Neuronal stem cell (in vitro differentiated cells): Measurements from ENCODE around the gene OMD.

Experiments
- DNase-seq: peaks from one replicate; pipeline ENCODE4 v3.0.0-alpha.2; 2013; ENCODE audit warnings: low spot score
- H2AFZ ChIP-seq: one replicate; pipeline ENCODE4 v1.6.1; 2013; ENCODE audit warnings: mild to moderate bottlenecking, low read length, inconsistent platforms
- H2AK5ac ChIP-seq: 2 replicates; pipeline ENCODE4 v1.6.1; 2013; ENCODE audit warnings: low read depth, mild to moderate bottlenecking, inconsistent platforms, low read length, moderate library complexity, mixed read lengths
- H2BK120ac ChIP-seq: 2 replicates; pipeline ENCODE4 v1.6.1; 2013; ENCODE audit warnings: low read depth, mild to moderate bottlenecking, inconsistent platforms, low read length, moderate library complexity, mixed read lengths
- H2BK12ac ChIP-seq: one replicate; pipeline ENCODE4 v1.6.1; 2013; ENCODE audit warnings: low read length, inconsistent platforms
- H2BK15ac ChIP-seq: 2 replicates; pipeline ENCODE4 v1.6.1; 2013; ENCODE audit warnings: mild to moderate bottlenecking, low read length, inconsistent platforms, mixed read lengths
- H2BK5ac ChIP-seq: one replicate; pipeline ENCODE4 v1.6.1; 2013; ENCODE audit warnings: inconsistent platforms, mild to moderate bottlenecking, low read length, moderate library complexity
- H3K14ac ChIP-seq: one replicate; pipeline ENCODE4 v1.6.1; 2013; ENCODE audit warnings: low read length, inconsistent platforms
- H3K18ac ChIP-seq: 2 replicates; pipeline ENCODE4 v1.6.1; 2013; ENCODE audit warnings: low read length, inconsistent platforms
- H3K23ac ChIP-seq: 2 replicates; pipeline ENCODE4 v1.6.1; 2013; ENCODE audit warnings: low read depth, mild to moderate bottlenecking, mixed read lengths, low read length, inconsistent platforms; ENCODE audit not compliant: poor library complexity
- H3K27ac ChIP-seq: replicated peaks from 3 replicates; pipeline ENCODE4 v1.5.1; 2013; ENCODE audit warnings: low read length, inconsistent platforms
- H3K27me3 ChIP-seq, 3 experiments: 2 replicates each; pipeline ENCODE4 v1.6.1; 2013; ENCODE audit warnings: low read length in 3 of 3, mild to moderate bottlenecking in 2 of 3, inconsistent platforms in 1 of 3, low read depth in 1 of 3, mixed read lengths in 1 of 3, moderate library complexity in 1 of 3; ENCODE audit not compliant: control insufficient read depth in 3 of 3, insufficient read depth in 3 of 3
- H3K36me3 ChIP-seq, 2 donors: replicated peaks in 1 of 2; 2 replicates each; pipeline ENCODE4 v1.6.1; 2013; ENCODE audit warnings: low read length in 2 of 2; ENCODE audit not compliant: control insufficient read depth in 2 of 2, insufficient read depth in 2 of 2
- H3K4ac ChIP-seq: 2 replicates; pipeline ENCODE4 v1.6.1; 2013; ENCODE audit warnings: inconsistent platforms, mild to moderate bottlenecking, low read length, moderate library complexity
- H3K4me1 ChIP-seq, 2 donors: 1 replicate in 1 of 2; 2 replicates in 1 of 2; pipeline ENCODE4 v1.6.1; 2013; ENCODE audit warnings: low read length in 2 of 2, low read depth in 1 of 2; ENCODE audit not compliant: control insufficient read depth in 2 of 2, insufficient read depth in 1 of 2
- H3K4me2 ChIP-seq: one replicate; pipeline ENCODE4 v1.6.1; 2013; ENCODE audit warnings: mild to moderate bottlenecking, low read length, inconsistent platforms; ENCODE audit not compliant: insufficient read depth, poor library complexity, severe bottlenecking
- H3K4me3 ChIP-seq, 2 donors: 2 replicates each; pipeline ENCODE4 v1.5.1; 2013; ENCODE audit warnings: low read length in 2 of 2, mild to moderate bottlenecking in 2 of 2, inconsistent platforms in 1 of 2, moderate library complexity in 1 of 2
- H3K79me1 ChIP-seq: one replicate; pipeline ENCODE4 v1.6.1; 2013; ENCODE audit warnings: low read depth, mild to moderate bottlenecking, inconsistent platforms, low read length, moderate library complexity
- H3K9ac ChIP-seq: one replicate; pipeline ENCODE4 v1.6.1; 2013; ENCODE audit warnings: mild to moderate bottlenecking, low read depth, low read length, inconsistent platforms; ENCODE audit not compliant: poor library complexity
- H3K9me3 ChIP-seq, 2 donors: replicated peaks in 1 of 2; 2 replicates each; pipeline versions ENCODE3 to v1.6.1; 2013; ENCODE audit warnings: low read length in 2 of 2, mild to moderate bottlenecking in 2 of 2, inconsistent platforms in 1 of 2, low read depth in 1 of 2, mixed read lengths in 1 of 2, moderate library complexity in 1 of 2; ENCODE audit not compliant: control insufficient read depth in 2 of 2, insufficient read depth in 1 of 2
- H4K8ac ChIP-seq: one replicate; pipeline ENCODE4 v1.6.1; 2013; ENCODE audit warnings: low read depth, mild to moderate bottlenecking, inconsistent platforms, low read length, moderate library complexity
- H4K91ac ChIP-seq: one replicate; pipeline ENCODE4 v1.6.1; 2013; ENCODE audit warnings: low read length, low read depth, mild to moderate bottlenecking, inconsistent platforms; ENCODE audit not compliant: poor library complexity
- WGBS, 2 donors: extraction: QIAGEN DNeasy Blood & Tissue Kit; methylation state at CpG; one replicate each; pipeline ENCODE4 v1.1.7; 2013; ENCODE audit warnings: missing lambda C conversion rate in 2 of 2, mixed read lengths in 1 of 2; ENCODE audit not compliant: insufficient read length in 2 of 2, insufficient replicate concordance in 1 of 2; ENCODE audit errors: extremely low coverage in 2 of 2; 5-methylcytosine and 5-hydroxymethylcytosine counted together

OMD gene

DNA sequence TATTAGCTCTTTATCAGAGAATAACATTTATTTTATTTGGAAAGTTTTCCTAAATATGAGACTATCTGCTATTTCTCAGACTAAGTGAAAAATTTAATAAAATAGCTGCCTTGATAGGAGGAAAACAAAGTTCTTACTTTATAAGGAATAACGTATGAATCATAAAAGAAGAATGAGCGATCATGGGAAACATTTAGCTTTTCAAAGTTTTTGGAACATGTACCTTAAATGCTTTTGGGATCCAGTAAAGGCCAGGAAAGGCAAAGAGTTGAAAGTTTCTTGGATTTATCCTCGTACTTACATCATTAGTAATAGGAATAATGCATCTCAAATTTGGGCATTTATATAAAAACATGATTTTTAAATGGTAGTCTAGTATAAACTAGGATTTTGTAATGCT, 39.3 kb downstream of the OMD start:
- Histone ChIP-seq H3K9me3 (no peaks in the 10 kb centered on the region), H2BK15ac (no peak overlapping the region), H3K4ac (no peak overlapping the region), H4K8ac (no peak overlapping the region), H3K27ac (no peak overlapping the region), H3K4me1 (no peaks in the 10 kb centered on the region), H3K9ac (no peak overlapping the region), H3K36me3 (no peaks in the 10 kb centered on the region), H3K18ac (no peak overlapping the region), H3K4me2 (no peak overlapping the region), H2AFZ (no peak overlapping the region), H2AK5ac (no peak overlapping the region), H2BK5ac (no peak overlapping the region), H3K23ac (no peak overlapping the region), H2BK120ac (no peak overlapping the region), H3K14ac (no peak overlapping the region), H3K27me3 (no peaks in the 10 kb centered on the region), H2BK12ac (no peak overlapping the region), H3K79me1 (no peaks in the 10 kb centered on the region), H3K4me3 (no peak overlapping the region), H4K91ac (no peak overlapping the region)
- no peak for DNase-seq
- WGBS, 2 donors: no CpG with 5 or more reads among the region's 3 CpGs

DNA sequence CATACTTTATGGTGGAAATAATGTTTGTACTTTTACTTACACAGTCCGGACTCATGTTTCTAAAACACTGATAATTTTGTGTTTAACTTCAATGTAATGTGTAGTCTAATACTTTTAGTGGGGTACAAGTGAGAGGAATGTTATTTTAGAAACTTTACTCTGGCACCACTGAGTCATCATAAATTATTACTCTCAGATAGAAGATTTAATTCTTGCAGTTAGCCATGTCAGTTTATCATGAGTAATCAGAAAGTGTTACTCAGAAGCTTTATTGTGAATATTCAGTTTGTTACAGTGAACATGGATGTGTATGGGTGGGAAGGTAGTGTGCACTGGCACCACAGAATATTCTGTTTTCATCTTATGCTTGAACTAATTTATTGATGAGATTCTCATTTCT, 39.9 kb downstream of the OMD start:
- H3K14ac ChIP-seq: no peak overlapping the region
- no peak overlapping the region for H3K27ac ChIP-seq
- H2AK5ac ChIP-seq: no peak overlapping the region
- no peak overlapping the region for H2BK5ac ChIP-seq
- peaks cover 0 to 6% of the 10 kb centered on the region in 2 donors for H3K4me1 ChIP-seq
- no peak overlapping the region for H2BK15ac ChIP-seq
- H3K27me3 ChIP-seq: no peaks in the 10 kb centered on the region
- H3K23ac ChIP-seq: no peak overlapping the region
- no peak overlapping the region for H2BK120ac ChIP-seq
- no peak overlapping the region for H4K8ac ChIP-seq
- no peak overlapping the region for H2AFZ ChIP-seq
- DNase-seq: no peak
- no peak overlapping the region for H4K91ac ChIP-seq
- no peaks in the 10 kb centered on the region for H3K36me3 ChIP-seq
- H3K4me3 ChIP-seq: no peak overlapping the region
- H3K9me3 ChIP-seq: no peaks in the 10 kb centered on the region
- H3K4ac ChIP-seq: no peak overlapping the region
- H3K18ac ChIP-seq: no peak overlapping the region
- H3K79me1 ChIP-seq: no peaks in the 10 kb centered on the region
- no peak overlapping the region for H3K9ac ChIP-seq
- no peak overlapping the region for H3K4me2 ChIP-seq
- H2BK12ac ChIP-seq: no peak overlapping the region
- no CpG with 5 or more reads among the region's 1 CpG for WGBS, 2 donors

DNA sequence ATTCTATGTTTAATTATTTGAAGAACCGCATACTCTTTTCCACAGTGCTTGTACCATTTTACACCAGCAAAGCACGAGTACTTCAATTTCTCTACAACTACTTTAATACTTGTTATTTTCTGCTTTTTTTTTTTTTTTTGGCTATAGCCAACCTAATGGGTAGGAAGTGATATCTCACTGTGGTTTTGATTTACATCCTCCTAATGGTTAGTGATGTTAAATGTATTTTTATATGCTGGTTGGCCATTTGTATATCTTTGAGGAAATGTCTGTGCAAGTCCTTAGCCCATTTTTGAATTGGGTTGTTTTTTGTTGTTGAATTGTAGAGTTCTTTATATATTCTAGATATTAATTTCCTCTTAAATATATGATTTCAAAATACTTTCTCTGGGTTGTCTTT, 42.5 kb downstream of the OMD start:
- Histone ChIP-seq H3K27me3 (no peaks in the 10 kb centered on the region), H3K18ac (no peak overlapping the region), H3K36me3 (no peaks in the 10 kb centered on the region), H2BK5ac (no peak overlapping the region), H2AK5ac (no peak overlapping the region), H3K4ac (no peak overlapping the region), H3K23ac (no peak overlapping the region), H4K91ac (no peak overlapping the region), H2BK120ac (no peak overlapping the region), H3K4me1 (peaks cover 0 to 10% of the 10 kb centered on the region in 2 donors), H3K9me3 (no peaks in the 10 kb centered on the region), H3K79me1 (no peaks in the 10 kb centered on the region), H2AFZ (no peak overlapping the region), H3K27ac (no peak overlapping the region), H2BK12ac (no peak overlapping the region), H4K8ac (no peak overlapping the region), H3K14ac (no peak overlapping the region), H3K9ac (no peak overlapping the region), H3K4me3 (no peak overlapping the region), H2BK15ac (no peak overlapping the region), H3K4me2 (no peak overlapping the region)
- DNase-seq: no peak
- no CpG with 5 or more reads among the region's 2 CpGs for WGBS, 2 donors

DNA sequence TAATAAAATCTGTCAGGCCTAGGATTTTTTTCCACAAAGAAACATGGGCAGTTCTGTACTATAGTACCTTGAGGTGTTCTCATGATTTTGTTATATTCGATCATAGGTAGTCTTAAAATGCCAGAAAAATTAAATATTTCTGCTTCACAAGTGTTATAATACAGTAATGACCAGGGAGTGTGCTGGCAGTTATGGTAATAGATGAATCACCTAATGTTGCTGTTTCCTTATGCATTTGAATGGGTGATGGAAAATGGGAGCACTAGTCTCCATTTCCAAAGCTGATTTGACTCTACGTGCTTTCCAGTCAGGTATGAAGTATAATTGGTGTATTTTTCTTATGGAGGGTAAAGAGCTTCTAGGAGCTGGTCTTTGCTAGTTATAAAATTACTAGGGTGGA, 43.7 kb downstream of the OMD start:
- no CpG with 5 or more reads among the region's 2 CpGs for WGBS, 2 donors
- Histone ChIP-seq H3K4me3 (no peak overlapping the region), H3K27ac (no peak overlapping the region), H3K14ac (no peak overlapping the region), H3K4me1 (peaks cover 0 to 10% of the 10 kb centered on the region in 2 donors), H3K23ac (no peak overlapping the region), H3K18ac (no peak overlapping the region), H3K27me3 (no peaks in the 10 kb centered on the region), H3K36me3 (no peaks in the 10 kb centered on the region), H2BK120ac (no peak overlapping the region), H2BK12ac (no peak overlapping the region), H2AFZ (no peak overlapping the region), H3K79me1 (no peaks in the 10 kb centered on the region), H2BK15ac (no peak overlapping the region), H2AK5ac (no peak overlapping the region), H4K91ac (no peak overlapping the region), H3K4ac (no peak overlapping the region), H2BK5ac (no peak overlapping the region), H3K9me3 (peaks cover 0 to 2% of the 10 kb centered on the region in 2 donors), H3K9ac (no peak overlapping the region), H3K4me2 (no peak overlapping the region), H4K8ac (no peak overlapping the region)
- no peak for DNase-seq
